CD4-positive, alpha-beta T cell treated with Interleukin-2 at 100 ng/mL for 4 hours (primary cell): Measurements from ENCODE around the gene KCNJ11.

Experiments used
- DNase-seq: peaks from one replicate; pipeline ENCODE4 v3.0.0-alpha.2; 2020; ENCODE audit warnings: low spot score

Gene KCNJ11

DNA sequence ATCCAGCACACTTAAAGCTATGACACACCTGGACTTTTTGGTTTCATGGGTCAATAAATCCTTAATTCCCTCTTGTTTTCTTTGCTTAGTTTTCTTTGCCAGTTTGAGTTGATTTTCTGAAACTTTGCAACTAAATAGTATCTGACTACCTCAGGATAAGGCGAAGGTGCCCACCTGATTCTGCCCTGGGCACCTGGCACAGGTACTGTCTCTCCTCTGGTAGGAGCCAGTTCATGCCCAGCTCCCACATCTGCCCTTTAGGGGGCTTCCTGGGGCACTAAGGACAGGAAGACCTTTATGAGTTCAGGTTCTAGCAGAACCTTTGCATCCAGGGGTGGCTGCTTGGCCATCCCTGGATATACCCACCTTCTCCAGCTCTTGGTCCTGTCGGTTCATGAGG is 19.6 kb upstream of the KCNJ11 start:
- no peak for DNase-seq

DNA sequence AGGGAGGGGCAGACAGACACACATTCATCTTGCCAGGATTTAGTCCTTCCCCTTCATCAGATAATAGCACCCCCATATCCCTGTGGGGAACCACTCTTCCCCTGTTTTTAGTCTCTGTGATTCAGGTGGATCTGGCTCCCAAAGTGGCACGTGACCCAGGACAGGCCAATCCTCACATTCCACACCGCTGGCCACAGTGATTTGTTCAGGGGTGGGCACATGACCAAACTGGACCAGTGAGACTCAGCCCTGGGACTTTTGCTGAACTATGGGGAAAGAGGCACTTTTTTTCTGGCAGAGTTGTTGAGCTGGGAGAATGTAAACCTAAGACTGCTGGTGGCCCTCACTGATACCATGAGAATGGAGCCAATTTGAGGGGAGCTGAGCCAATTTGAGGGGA is 19.1 kb upstream of the KCNJ11 start:
- DNase-seq = no peak

DNA sequence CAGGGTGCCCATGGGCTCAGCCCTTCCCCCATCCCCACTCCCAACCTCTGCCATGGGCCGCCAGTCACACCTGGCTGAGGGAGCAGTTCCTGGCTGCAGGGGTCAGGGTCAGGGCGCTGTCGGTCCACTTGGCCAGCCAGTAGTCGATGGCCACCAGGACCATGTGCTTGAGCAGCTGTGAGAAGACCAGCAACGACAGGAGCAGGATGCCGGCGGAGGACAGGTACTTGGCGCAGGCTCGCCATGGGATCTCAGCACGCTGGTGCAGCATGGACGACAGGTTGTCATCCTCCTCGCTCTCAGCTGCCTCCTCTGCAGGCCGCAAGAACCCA is 18.3 kb upstream of the KCNJ11 start:
- no peak for DNase-seq

DNA sequence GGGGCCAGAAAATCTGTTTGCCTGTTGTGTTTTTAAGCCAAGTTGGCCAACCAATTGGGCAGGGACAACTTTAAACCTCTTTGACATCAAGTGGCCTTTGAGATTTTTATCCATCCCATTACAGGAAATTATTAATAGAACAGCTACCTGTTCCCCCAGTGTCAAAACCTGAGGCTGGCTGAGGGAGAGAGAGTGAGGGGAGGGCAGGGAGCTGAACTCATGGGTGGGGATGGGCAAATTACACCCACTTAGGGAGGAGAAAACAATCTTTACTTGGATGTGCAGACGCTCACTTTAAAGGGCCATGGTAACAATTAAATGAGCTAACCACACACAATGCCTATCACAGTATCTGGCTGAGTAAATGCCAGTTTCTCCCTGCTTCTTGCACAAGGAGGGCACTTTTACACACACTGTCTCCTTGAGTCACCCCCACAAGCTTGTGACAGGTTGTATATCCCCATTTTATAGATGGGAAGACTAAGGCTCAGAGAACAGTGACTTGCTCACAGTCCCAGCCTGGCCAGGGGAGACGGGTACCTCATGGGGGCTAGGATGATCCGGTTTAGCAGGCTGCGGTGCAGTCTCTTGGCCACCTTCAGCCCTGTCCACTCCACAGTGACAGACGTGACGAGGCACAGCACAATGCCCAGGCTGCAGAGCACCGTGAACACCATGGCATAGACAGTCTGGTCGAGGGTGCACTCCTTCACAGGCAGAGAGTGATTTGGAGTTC is 17.8 kb upstream of the KCNJ11 start:
- DNase-seq = no peak

DNA sequence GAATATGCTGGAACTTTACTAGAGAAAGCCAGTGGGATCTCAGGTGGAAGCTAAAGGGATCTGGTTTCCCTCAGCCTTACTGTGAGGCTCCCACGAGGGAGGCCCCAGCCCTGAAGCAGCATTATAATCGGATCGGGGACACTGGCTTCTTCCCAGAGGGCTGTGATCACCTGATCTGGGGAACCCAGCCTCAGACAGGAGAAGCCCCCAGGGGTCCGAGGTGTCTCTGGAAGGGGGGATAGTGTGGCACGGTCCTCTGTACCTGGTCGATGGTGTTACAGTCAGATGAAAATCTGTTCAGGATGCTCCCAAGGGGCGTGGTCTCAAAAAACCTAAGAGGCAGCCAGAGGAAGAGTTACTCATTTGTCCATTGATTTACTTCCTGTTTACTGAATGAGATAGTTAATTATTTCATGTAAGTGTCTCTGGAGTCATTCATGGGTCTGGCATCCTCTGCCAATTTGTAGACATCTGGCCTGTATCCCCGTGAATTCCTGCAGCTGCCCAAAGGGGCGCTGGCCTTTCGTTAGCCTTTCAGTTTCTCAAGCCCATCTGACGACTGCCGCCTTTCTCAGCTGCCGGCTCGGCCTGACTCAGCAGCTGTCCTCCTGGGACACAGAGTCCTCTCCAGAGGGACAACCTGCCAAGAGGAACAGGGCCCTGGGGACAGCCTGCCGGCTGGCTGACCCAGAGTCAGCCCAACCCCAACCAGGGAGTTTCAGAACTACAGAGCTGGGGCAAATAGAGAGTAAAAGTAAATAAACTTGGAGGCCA is 17.0 kb upstream of the KCNJ11 start:
- DNase-seq = no peak

DNA sequence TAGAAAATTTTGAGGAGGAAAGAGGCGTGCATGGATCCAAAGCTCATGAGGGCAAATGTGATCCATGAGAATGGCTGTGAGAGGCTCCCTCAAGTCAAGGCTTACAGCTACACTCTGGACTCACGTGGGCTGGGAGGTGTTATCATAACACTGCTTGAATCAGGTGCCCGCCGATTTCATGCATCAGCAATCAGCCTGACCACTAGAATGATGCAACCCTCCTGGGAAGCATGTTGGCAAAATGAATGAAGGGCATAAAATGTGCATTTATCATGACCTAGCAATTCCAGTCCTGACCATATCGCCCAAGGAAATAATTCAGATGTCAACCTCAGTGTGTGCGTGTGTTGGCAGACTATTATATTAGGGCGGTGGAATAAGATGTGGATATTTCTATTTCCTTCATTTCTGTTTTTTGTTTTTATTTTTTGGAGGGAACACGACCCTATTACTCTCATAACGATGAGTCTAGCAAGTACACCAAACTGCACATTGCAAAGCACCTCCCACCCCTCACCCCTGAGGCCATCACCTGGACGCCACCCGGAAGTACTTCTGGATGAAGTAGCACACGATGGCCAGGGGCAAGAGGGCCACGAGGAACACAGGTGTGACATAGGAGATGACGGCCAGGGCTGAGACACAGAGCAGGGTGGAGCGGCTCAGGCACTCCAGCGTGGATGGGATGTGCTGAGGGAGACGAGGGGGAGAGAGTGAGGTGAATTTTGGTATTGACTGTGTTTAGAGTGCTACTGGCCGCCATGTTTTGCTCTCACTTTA is 15.7 kb upstream of the KCNJ11 start:
- DNase-seq = no peak

DNA sequence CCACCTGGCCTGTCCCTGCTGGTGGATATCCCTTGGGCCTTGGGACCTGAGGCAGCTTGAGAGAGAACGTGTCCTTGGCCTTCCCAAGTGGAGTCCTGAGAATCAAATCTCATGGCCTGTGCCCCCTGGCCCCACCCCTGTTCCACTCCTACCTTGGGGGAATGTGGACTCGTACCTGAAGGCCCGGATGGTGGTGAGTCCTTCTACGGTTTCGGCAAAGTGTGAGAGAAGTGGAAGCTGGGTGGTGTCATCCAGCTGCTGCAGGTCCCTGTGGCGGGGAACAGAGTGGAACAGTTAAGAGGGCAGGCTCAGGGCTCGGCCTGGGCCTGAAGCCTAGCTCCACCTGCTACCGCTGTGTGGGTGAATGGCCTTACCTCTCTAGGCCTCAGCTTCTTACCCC is 14.0 kb upstream of the KCNJ11 start:
- DNase-seq = no peak

DNA sequence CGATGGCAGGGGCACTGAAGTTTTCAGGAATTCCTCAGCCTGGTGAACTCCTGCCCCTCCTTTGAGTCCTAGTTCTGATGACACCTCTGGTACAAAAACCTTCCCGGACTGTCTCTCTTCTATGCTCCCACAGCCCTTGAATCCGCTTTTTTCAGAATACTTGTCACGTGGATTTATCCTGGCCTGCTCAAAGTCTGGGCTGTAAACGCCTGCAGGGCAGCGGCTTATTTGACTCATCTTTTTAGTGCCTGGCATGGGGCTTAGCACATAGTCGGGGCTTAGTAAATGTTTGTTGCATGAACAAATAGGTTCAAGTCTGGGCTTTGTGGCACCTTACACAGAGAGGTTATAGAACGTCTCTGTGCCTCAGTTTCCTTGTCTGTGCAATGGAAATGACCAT is 13.4 kb upstream of the KCNJ11 start:
- no peak for DNase-seq

DNA sequence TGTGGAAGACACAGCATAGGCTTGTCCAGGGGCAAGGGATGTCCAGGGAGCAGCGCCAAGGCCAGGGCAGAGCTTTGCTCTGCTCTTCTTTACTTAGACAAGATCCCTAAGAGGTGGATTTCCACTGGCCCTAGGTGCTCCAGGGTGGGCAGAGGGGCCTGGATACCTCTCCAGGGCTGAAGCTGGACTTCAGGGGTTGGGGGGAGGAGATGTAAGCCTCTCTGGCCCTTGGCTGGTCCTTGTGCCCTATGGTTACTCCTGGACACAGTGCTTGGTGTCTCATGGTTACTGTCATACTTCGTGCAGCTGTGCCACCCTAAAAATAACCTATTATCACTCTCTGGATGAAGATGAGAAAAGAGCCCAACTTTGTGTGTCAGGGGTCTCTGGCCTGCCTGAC is 12.9 kb upstream of the KCNJ11 start:
- DNase-seq = no peak

DNA sequence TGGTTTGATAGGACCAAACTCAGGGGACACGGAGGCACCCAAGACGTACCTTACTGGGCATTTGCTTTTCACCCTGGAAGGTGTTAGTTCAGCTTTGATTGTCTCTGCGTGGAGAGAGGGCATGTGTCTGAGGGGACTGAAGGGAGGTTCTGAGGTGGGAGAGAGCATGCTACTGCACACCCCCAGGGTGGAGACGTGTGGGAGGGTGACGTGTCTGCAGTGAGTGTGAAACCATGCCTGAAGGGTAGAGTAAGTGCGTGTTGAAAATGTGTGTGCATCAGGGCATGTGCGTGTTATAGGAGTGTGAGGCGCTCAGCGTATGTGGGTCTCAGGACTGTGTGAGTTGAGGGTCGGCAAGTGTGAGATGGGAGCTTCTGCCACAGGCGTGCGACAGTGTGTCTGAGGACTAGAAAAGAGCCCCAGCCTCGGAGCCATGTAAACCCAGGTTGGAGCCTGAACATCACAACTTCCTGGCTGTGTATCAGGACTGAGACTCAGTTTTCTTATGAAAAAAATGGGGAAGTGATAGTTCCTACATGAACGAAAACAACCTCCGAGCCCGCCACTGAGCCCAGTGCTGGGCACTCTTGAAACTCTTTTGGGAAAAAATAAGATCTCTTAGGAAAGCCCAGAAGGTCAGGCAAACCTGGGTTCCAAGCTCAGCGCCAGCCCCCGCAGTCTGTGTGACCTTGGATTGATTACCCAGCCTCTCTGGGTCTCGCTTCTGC is 11.8 kb upstream of the KCNJ11 start:
- no peak for DNase-seq

DNA sequence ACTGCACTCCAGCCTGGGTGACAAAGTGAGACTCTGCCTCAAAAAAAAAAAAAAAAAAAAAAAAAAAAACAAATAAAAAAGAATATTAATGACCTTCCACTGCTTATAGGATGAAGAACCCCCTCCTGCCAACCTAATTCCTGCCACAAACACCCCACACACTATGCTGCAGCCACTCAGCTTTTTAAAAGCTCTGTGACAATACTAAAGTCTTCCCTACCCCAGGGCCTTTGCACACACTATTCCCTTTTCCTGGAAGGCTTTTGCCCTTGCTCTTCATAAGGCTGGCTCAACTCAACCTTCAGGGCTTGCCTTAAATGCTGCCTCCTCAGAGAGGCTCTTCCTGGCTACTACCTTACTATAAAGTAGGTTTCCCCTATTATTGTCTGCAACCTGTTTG is 10.8 kb upstream of the KCNJ11 start:
- no peak for DNase-seq

DNA sequence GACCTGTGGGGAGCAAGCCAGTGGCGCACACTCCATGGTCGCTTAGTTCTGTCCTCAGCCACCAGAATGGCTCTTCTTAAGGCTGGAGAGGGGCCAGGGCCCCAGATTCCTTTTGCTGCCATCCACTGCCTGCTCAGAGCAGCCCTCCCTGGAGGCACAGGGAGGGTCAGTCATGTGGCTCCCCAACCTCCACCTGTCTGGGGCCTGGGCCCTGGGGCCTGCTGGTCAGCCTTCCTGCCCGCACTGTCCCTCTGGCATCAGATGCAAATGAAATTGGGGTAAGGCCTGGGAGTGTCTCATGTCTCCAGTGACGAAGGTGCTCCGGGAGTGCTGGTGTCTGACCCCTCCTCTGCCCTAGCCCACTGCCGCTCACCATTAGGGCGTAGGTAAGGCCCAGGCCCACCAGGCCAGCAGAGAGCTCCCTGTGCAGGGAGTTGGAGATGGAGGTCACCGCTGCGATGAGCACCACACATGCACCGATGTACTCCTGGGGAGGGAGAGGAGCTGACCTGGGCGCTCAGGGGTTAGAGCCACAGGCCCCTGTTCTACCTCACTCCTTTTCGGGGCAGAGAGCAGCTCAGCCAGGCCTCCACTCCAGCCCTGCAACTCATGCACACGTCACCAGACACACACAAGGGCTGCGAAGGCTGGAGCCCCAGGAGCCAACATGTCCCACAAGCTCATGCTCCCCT is 9.0 kb upstream of the KCNJ11 start:
- no peak for DNase-seq

DNA sequence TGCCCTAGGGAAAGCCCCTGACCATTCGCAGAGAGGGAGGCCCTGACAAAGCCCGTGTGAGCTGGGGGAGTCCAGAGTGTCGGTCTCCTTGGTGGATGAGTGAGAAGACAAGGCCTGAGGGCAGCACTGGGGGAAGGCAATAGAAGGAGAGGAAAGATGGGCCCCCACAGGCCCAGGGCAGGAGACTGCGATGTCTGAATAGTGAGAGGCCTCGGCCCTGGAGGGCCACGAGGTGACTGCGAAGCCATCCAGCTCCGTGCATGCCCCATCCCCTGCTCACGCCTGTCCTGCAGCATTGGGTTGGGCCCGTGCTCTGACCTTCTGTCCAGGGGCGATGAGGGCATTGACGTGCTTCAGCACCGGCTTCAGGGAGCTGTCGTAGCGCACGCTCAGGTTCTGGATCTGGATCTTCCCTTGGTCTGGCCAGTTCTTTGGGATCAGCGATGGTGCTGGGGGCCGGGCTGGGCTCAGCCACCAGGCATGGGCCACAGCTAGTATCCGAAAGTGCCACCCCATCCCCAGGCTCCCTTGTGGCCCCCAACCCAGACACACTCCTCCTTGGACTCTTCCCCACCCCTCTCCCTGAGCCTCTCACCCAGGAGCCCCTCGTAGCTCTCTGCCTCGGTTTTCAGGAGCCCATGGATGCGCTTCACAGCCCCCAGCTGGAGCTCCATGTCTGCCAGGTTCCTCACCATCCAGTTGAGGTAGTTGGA is 8.3 kb upstream of the KCNJ11 start:
- no peak for DNase-seq

DNA sequence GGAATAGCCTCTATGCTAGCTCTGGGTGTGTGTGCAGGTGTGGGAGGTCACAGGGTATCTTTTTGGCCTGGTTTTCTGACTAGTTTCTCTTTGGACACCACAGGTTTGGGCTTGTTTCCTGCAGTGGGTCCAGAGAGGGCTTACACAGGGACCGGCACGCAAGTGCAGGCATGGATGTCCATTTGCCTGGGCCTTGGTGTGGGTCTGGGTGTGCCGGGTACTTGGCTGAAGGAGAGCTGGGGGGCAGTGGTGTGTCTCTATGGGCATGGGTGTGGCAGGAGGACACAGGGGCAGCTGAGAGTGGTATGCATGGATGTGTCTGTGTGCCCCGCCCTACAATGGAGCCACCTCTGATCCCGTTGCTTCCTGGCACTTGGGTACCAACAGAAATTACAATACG is 7.5 kb upstream of the KCNJ11 start:
- no peak for DNase-seq

DNA sequence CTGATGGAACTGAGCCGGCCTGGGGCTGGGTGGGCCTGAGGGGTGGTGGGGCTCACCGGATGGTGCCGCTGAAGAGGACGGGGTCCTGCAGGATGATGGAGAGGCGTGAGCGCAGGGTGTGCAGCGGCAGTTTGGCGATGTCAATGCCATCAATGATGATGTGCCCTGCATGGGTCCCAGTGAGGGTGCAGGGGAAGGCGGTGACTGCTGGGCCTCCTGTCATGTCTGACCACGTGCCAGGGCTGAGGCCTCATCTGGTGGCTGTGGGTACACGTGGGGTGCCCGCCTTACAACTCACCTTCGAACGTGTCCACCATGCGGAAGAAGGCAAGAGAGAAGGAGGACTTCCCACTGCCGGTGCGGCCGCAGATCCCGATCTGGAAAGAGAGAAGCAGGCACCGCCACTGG is 7.1 kb upstream of the KCNJ11 start:
- DNase-seq = no peak

DNA sequence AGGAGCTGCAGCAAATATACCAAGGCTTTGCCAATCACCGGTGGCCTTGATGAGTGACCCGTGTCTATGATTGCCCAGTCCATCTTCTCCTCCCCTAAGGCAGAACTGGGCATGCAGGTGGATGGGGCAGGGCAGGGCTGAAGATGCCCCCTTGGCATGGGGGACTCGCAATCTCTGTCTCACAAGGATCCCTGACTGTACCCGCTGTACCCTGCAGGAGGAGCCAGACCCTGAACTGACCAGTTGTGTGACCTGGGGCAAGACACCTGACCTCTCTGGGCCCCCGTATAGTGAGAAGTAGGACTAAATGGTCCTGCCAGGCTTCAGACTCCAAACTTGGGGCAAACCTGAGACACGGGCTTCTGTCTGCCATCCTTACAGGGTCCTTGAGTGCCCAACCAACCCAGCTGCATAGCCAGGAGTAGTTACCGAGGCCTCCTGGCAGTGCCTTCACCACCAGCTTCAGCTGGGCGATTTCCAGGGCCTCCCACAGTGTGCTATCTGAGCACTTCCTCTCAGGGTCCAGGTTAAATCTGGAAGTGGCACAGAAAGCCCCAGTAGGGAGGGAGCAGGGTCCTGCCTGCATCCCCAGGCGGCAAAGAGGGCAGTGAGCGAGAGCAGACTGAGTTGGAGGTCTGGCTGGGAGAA is 6.4 kb upstream of the KCNJ11 start:
- no peak for DNase-seq

DNA sequence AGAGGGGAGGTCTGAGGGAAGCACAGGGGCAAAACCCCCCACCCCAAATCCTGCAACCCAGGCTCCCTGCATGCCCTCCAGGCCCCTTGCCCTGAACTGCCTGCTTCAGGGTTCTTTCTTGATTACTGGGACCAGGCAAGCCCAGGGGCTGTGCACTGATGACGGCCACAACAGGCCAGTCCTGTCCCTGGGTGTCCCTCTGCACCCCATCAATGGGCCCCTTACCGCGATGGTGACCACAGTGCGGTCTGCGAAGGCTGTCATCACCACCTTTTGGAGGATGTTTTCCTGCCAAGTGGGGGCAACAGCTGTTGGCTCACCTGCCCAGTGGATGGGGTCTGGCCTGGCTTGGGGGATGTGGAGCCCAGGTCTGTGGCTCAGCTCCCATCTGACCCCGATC is 5.0 kb upstream of the KCNJ11 start:
- DNase-seq = no peak

DNA sequence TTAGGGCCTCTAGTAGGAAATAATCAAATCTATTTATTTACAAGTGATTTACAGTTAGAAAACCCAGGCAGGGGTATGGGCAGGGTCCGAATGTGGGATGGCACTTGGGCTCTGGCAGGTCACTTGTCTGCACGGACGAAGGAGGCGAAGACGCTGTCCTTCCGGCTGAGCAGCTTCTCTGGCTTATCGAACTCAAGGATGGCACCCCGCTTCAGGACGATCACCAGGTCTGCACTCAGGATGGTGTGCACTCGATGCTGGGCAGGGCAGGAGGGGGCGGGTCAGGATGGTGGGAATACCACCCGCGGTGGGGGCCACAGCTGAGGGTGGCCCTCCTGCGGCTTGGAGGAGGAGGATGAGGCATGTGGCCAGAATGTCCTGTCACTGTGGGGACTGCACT is 4.4 kb upstream of the KCNJ11 start:
- DNase-seq = no peak

DNA sequence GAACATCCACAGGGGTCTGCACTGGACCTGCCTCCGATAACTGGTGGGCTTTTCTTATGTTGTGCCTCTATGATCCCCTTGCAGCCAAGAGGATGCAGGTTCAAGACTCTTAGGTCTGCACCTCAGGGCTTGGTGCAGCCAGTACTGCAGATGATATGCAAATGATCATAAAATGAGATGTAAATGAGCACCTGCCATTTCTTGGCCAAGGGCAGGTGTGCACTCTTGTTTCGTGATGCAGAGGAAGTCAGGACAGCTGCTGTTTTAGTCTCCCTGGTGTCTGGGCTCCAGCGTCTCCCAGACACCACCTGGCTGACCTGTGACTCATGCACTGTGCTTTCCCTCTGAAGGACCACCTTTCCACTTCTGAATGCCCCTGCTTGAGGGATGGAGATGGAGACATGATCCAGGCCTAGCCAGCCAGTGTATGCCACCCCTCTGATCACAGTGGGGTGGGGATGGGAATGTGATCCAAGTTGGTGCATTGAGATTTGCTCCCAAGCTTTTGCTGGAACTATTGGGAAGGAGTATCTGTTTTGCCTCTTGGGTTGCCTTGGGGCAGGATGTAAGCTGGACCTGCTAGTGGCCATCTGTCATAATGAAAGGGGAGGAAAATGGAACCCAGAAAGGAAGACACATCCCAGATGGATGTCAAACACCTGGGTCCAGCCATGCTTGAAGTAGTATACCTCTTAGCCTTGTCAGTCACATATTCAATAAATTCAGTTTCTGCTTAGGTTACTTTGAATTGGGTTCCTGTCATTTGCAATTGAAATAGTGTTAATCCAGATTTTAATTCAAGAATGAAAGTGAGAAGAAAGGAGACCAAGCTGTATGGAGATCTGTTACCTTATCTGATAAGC is 3.3 kb upstream of the KCNJ11 start:
- DNase-seq = no peak
